HG03025 (cell line): Measurements from ENCODE around the gene ARID5A.

Experiments used
- ATAC-seq: cut with Tn5 transposase; IDR thresholded peaks from one replicate; pipeline ENCODE4 v1.9.1; 2021; ENCODE audit warnings: mild to moderate bottlenecking, moderate library complexity; ENCODE audit not compliant: unreplicated experiment, low FRiP score

Gene ARID5A

DNA sequence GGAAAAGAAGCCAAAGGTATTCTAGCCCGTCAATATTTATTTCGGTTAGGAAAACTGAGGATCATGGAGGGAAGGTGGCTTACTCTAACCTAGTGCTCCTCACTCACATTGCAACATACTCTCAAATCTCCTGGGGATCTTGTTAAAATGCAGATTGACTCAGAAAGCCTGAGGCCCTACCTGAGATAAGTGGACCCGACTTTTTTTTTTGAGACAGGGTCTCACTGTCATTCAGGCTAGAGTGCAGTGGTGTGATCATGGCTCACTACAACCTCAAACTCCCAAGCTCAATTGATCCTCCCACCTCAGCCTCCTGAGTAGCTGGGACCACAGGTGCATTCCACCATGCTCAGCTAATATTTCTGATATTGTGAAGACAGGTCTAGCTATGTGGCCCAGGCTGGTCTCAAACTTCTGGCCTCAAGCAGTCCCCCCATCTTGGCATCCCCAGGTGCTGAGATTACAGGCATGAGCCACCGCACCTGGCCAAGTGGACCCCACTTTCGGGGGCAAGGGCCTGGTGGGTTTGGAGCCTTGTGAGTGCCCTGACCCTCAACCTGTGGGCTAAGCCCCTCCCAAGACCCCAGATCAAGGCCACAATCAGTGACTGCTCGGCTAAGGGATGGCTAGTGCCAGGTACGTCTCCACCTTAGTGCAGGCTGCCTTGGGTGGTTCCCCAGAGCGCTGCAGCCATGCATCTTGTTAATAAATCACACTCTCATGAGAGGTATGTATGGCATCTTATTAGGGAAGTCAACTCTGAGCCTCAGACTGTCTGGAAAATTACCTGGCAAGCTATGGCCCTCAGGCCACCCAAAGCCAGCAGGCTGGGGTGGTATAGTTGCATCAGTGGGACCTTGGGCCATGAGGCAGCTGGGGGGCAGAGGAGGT lies 30.3 kb upstream of the ARID5A start:
- no peak for ATAC-seq

DNA sequence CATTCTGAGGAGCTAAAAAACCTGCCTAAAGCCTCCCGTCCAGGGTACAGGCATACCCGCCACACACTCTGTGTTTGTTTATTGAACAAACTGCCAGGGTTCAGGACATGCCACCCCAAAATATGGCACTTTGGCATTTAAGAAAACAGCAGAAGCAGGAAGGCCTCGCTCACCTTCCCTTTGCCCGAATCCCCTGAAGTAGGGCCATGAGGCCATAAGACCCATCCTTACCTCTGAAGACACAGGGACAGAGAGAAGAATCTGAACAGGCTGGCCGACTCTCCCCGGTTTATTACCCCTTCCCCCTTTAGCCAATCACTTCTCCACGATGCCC lies 29.7 kb upstream of the ARID5A start:
- no peak for ATAC-seq

DNA sequence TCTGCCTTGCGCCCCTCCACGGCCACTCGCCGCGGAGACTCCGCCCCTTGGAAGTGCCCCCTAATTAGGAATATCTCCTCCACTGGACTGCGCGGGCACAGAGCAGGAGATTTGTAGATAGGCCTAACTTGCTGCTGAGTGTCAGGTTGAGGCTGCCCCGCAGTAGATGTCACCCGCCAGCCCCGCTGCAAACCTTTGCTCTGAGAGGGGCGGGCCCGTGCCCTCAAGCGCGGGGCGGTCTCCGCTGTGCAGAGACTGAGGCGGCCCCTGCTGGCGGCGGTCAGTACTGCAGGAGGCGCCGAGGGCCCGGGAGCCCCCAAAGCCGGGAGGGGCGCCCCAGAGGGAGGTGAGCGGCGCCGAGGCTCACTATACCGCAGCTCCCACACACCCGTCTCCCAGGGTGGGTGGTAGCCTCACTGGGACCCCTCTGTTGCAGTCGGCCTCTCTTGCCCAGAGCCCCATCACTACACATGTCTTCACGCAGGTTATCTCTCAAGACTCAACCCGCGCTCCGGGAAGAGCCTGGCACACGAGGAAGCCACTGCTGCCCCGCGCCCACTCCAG lies 28.5 kb upstream of the ARID5A start:
- ATAC-seq: no peak

DNA sequence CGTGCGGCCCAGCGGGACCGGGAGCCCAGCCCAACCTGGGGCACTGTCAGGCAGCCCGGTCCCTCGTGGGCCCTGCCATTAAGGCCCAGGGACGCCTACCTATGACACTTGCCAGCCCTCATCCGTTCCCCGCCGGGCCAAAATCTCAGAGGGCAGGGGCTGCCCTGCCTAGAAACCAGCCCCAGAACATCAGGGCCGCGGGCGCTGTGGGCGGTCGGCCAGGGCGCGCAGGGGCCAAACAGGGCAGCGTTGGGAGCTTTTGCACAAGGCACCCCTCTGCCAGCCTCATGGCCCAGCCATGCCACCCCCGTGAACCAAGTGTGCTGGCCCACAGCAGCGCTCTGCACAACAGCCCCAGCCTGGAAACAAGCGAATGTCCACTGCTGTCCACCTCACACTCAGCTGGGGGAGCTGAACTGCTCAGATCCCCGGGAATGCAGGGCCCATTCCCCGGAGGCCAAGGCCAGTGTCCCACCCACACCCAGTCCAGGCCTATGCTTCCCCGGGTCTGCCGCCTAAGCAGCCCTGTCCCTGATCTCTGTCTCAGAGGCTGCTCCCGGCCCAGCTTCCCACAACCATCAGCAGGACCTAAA lies 27.9 kb upstream of the ARID5A start:
- no peak for ATAC-seq

DNA sequence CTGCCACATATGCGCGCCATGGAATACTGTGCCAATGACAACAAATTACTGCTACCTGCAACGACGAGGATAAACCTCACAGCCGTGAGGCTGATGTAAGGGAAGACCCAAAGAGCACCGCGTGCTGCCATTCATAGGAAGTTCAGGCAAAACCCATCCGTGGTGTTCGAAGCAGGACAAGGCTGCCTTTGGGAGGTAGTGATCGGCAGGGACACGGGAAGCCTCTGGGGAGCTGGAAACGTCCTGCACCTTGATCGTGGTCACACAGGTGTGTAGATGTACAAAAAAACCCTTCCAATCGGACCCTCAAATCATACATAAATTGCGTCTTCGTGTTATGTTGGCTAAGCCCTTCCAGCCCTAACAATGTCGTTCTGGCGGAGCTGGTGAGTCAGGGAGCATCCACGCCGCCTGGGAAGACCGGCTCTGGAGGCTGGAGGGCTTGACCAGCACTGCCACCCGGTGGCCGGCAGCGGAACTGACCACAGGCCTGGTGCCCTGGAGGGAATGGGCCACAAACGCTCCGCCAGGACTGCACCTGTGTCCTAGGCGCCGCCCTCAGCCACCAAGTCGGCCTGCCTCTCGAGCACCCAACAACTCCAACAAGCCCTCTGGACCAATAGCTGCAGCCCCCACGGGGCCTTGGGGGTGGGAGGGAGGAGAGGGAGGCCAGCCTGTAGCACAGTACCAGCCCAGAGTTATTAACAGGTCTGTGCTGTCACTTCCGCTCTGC lies 27.3 kb upstream of the ARID5A start:
- peak; percentile 65 for ATAC-seq

DNA sequence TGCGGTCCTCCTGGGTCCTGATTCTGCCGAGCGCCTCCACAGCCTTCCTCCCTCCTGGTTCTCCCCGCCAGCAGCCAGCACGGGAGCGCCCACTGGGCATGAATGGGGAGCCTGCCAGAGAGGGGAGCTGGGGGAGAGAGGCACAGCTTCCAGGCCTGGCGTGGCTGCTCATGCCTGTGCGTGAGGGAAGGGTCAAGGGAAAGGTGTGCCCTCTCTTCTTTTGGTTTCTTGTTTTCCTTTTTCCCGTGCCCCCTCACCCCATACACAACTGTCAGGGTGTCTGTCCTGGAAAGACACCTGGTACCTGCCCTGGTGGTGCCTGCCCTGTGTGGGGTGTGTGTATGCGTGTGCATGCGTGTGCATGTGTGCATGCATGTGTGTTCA lies 26.7 kb upstream of the ARID5A start:
- no peak for ATAC-seq

DNA sequence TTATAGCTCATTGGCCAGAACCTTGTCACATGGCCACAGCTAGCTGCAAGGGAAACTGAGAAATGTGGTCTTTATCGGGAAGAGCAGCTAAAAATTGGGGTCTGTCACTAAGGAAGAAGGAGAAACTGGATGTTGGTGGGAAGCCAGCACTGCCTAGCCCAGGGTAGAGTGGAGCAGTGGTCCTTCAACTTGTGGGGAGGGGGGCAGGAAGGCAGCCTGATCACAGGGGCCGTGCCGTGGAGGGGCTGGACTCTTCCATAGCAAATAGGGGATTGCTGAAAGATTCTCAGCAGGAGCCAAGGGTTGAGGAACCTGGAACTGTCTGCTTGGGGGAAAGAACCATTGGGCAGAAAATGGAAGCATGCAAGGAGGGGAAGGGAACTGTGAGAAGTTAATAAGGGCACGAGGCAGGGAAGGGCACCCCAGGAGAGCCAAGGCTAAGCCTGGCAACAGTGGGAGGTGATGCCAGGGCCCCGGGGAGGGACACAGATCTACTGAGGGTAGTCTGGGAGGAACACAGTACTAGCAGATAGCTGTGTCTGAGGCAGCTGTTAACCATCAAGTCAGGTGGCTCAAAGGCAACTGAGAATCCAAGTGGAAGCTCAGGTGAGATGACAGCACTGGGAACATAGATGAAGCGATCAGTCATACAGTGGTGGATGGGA lies 25.5 kb upstream of the ARID5A start:
- no peak for ATAC-seq

DNA sequence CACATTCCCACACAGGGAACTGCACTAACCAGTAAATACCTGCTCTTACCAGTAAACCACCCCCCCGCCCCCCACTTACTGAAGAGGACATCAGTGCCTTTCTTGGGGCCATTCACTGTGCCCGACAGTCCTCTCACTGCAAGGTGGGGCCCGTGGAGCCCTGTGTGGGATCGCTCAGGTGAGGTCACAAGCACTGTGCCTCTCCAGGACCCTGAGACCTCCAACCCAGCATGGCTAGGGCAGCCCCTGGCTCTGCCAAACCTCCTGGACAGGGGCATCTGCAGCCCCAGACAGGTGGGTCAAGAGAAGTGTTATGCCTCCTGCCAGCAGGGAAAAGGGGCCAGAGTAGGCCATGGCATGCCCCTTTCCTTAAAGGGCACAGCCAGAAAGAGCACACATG lies 24.7 kb upstream of the ARID5A start:
- ATAC-seq: no peak

- no peak for ATAC-seq
Observed at GRCh38 chr2:96512341-96512740, 24.2 kb upstream of the ARID5A start.

DNA sequence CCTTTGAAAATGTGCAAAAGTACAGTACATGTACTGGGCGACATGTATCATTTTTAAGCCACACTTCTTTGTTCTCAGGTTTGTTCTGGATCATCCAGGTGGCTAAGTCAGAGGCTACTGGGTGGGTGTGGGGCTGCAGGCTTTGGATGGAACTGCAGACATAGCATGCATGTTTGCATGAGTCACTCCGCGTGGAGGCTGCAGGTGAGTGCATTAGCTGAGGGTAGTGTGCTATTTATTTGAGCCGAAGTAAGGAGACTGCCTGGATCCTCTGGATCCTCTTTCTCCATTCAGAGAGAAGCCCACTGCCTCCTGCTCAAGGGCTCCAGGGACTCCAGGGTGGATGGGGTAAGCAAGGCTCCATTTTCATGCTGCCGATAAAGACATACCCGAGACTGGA lies 22.0 kb upstream of the ARID5A start:
- no peak for ATAC-seq

DNA sequence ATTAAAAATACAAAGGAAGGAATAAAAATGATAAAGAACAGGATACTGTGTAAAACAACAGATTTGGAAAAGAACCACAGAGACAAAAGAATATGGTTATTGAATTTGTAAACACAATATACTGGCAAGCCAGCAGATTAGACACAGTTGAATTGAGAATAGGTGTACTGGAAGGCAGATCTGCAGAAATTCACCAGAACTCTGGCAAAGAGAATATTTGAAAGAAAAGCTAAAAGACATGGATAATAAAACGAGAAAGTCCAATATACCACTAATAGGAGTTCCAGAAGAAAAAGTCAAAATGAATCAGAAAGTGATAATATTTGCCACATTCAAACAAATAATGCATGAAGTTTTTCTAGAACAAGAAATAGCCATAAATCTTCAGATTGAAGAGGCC lies 19.5 kb upstream of the ARID5A start:
- ATAC-seq: no peak

DNA sequence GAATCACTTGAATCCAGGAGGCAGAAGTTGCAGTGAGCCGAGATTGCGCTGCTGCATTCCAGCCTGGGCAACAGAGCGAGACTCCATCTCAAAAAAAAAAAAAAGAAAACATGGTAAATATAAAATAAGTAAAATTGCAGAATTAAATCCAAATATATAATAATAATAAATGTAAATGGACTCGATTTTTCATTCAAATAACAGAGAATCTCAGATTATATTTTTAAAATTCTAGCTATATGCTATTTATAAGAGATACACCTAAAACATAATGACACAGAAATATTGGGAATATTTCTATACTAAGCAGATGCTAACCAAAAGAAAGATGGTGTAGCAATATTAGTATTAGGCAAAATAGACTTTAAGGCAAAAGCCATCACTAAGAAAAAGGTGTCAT lies 16.3 kb upstream of the ARID5A start:
- no peak for ATAC-seq

DNA sequence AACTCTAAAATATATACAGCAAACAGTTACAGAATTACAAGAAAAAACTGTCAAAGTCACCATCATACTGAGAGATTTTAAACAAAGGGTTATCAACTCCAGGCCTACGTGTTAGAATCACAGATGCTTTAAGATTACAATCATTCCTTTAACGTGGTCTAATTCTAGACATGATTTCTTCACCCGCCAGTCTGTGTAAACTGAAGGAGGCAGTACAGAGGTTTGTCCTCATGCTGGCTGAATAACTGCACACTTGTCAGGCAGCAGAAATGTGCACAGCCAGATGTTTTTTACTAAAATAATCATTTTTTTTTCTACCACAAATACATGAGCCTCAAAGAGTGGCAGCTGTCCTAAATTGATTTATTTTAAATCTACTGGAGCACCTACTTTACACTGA lies 15.9 kb upstream of the ARID5A start:
- no peak for ATAC-seq

- ATAC-seq: no peak
Observed at GRCh38 chr2:96521219-96521618, 15.3 kb upstream of the ARID5A start.

DNA sequence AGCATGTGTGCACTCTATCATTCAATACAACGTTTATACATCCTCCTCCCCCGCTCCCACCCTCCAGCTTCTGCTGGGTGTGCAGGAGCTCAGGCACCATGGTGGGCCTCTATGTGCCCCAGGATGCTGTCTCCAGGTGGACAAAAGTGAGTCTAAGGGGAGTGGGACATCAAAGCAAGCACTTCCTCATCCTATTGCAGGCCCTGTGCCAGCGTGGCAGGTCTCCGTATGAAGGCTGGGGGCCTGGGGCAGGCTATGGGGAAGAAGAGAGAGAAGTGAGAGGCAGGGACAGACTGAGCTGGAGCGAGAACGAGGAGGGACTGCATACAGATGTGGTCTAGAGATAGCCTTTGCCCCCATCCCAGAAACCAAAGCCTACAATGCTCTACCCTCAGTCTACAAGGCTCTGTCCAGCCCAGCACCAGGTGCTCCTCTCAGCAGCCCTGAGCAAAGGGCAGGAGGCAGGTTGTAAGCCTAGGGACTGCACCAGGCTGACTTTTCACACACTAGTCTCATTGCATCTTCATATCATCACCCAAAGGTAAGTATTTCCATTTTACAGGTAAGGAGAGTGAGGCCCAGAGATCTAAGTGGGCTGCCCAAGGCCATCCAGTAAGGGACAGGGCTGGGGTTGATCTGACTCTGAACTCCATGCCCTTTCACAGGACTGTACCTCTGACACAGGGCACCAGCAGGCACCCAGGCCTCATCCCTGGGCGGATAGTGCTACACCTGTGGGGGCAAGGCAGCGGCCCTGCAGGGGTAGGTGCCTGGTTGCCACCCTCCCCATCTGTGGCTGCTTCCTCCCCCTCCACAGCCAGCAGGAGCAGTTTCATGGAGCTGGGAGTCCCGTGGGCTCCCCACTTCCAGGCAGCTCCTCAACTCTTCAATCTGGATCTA lies 14.0 kb upstream of the ARID5A start:
- ATAC-seq: no peak

- ATAC-seq: no peak
Observed at GRCh38 chr2:96523659-96524481, 12.7 kb upstream of the ARID5A start.

DNA sequence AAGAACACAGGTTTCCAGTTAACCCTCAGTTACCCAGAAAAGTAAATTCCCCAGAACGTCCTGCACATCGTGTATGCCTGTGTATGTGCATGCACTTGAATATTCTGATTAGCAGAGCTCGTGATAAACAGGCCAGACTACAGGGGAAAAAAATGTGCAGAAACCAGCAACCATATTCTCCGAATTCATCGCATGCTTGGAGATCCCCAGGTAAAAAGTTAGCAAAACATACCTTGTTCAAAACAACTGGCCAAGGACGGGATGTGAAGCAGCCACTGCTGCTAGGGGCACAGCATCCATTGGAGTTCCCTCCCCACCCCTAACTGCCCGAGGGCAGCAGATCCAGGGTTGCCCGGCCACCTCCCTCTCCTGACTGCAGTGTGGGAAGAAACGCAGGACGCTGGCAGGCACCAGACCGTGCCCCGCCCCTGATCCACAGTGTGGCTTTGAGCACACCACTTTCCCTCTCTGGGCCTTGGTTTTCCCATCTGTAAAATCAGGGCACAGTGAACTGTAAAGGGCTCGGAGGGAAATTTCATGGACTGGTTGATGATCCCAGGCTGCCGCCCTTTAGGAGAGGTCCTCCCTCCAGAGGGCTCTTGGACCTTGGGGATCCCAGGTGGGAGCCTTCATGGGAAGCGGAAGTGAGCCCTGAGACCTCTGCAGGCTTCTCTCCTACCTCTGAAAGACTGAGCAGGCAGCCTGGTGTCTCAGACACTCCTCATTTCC lies 11.9 kb upstream of the ARID5A start:
- ATAC-seq: no peak

GRCh38 chr2:96525211-96525507 lies 11.4 kb upstream of the ARID5A start:
- ATAC-seq: no peak
